HG03135 (cell line): Measurements from ENCODE around the gene ABCA2.

Source experiments
- ATAC-seq: cut with Tn5 transposase; IDR thresholded peaks from one replicate; pipeline ENCODE4 v1.9.1; 2021; ENCODE audit warnings: mild to moderate bottlenecking, moderate library complexity; ENCODE audit not compliant: unreplicated experiment

ABCA2 gene

GRCh38 chr9:137031904-137032640 is 4.0 kb upstream of the ABCA2 start, which contains the start of gene FUT7:
FUT7 (minus strand) TSS chr9:137032088; CDS start chr9:137031991, 97 bp downstream.
- no peak for ATAC-seq

- no peak for ATAC-seq
These were observed 2.8 kb upstream of the ABCA2 start for GRCh38 chr9:137030538-137031527.

GRCh38 chr9:137030006-137030405 is 2.0 kb upstream of the ABCA2 start:
- ATAC-seq = no peak

- no peak for ATAC-seq
These were observed 1.3 kb upstream of the ABCA2 start for GRCh38 chr9:137029058-137029936.

GRCh38 chr9:137028263-137029057 is 423 bp upstream of the ABCA2 start:
- ATAC-seq = peak; percentile 31

- ATAC-seq = no peak
These were observed 1.2 kb downstream of the ABCA2 start for GRCh38 chr9:137026828-137027227.

GRCh38 chr9:137026384-137026783 is 1.7 kb downstream of the ABCA2 start:
- ATAC-seq = no peak

GRCh38 chr9:137025517-137025966 is 2.5 kb downstream of the ABCA2 start:
- no peak for ATAC-seq

GRCh38 chr9:137023583-137023991 is 4.5 kb downstream of the ABCA2 start:
- no peak for ATAC-seq

GRCh38 chr9:137023157-137023556 is 4.9 kb downstream of the ABCA2 start:
- no peak for ATAC-seq

- no peak for ATAC-seq
These were observed 5.4 kb downstream of the ABCA2 start for GRCh38 chr9:137022662-137023008.

- ATAC-seq = no peak
These were observed 5.9 kb downstream of the ABCA2 start for GRCh38 chr9:137021979-137022661.

GRCh38 chr9:137021568-137021978 is 6.5 kb downstream of the ABCA2 start:
- no peak for ATAC-seq

GRCh38 chr9:137020771-137021567 is 7.1 kb downstream of the ABCA2 start:
- no peak for ATAC-seq

GRCh38 chr9:137019891-137020683 is 8.0 kb downstream of the ABCA2 start:
- ATAC-seq = no peak

GRCh38 chr9:137018761-137019559 is 9.1 kb downstream of the ABCA2 start:
- no peak for ATAC-seq
